Endodermal cell (in vitro differentiated cells): Measurements from ENCODE around the gene TAS2R13. TPM values are rescaled to one million over a fixed set of nuclear protein-coding genes. Genes with fewer than 3 reads are reported as not detected.

Experiments used
- DNase-seq: peaks from one replicate; pipeline ENCODE4 v3.0.0-alpha.2; 2017
- H3K27ac ChIP-seq: 2 replicates; pipeline ENCODE4 v1.5.1; 2013; ENCODE audit warnings: mild to moderate bottlenecking, low read depth, low read length, moderate library complexity
- H3K27me3 ChIP-seq: 2 replicates; pipeline ENCODE4 v1.6.1; 2013; ENCODE audit warnings: mild to moderate bottlenecking, low read length, moderate library complexity; ENCODE audit not compliant: insufficient read depth, control insufficient read depth, poor library complexity, severe bottlenecking
- H3K36me3 ChIP-seq: 2 replicates; pipeline ENCODE4 v1.7.0; 2013; ENCODE audit warnings: mild to moderate bottlenecking, low read length, moderate library complexity; ENCODE audit not compliant: control insufficient read depth, insufficient read depth
- H3K4me1 ChIP-seq: one replicate; pipeline ENCODE4 v1.7.0; 2013; ENCODE audit warnings: low read length; ENCODE audit not compliant: control insufficient read depth, insufficient read depth
- H3K4me3 ChIP-seq: 2 replicates; pipeline ENCODE4 v1.5.1; 2013; ENCODE audit warnings: mild to moderate bottlenecking, low read length, moderate library complexity
- H3K9ac ChIP-seq: 2 replicates; pipeline ENCODE4 v1.6.1; 2013; ENCODE audit warnings: mild to moderate bottlenecking, low read length, moderate library complexity; ENCODE audit not compliant: poor library complexity, severe bottlenecking; ENCODE audit errors: extremely low read depth
- H3K9me3 ChIP-seq: 2 replicates; pipeline ENCODE4 v1.6.1; 2013; ENCODE audit warnings: mild to moderate bottlenecking, low read length, moderate library complexity; ENCODE audit not compliant: control insufficient read depth
- H3K27ac Mint-ChIP-seq: 2 replicates; pipeline ENCODE4 v1.8.0; 2020; ENCODE audit warnings: mixed read lengths
- H3K27me3 Mint-ChIP-seq: 2 replicates; pipeline ENCODE4 v1.8.0; 2021; ENCODE audit warnings: mild to moderate bottlenecking, mixed read lengths; ENCODE audit not compliant: insufficient read depth
- H3K36me3 Mint-ChIP-seq: 2 replicates; pipeline ENCODE4 v1.8.0; 2020; ENCODE audit warnings: low read depth, mixed read lengths
- H3K4me1 Mint-ChIP-seq: 2 replicates; pipeline ENCODE4 v1.8.0; 2020; ENCODE audit warnings: mixed read lengths
- H3K4me3 Mint-ChIP-seq: 2 replicates; pipeline ENCODE4 v1.8.0; 2020; ENCODE audit warnings: mild to moderate bottlenecking, moderate library complexity, mixed read lengths
- H3K9me3 Mint-ChIP-seq: 2 replicates; pipeline ENCODE4 v1.8.0; 2020; ENCODE audit warnings: mild to moderate bottlenecking, mixed read lengths
- CTCF ChIP-seq: fragments of 200-600 bp; sonication (generic); conservative IDR thresholded peaks from 2 replicates; pipeline ENCODE4 v1.5.0; 2021; ENCODE audit warnings: antibody characterized with exemption, mild to moderate bottlenecking
- WGBS, 2 experiments: methylation state at CpG; one replicate each; pipeline versions ENCODE4 v1.1.5 to v1.1.7; 2013; ENCODE audit warnings: missing lambda C conversion rate in 2 of 2, mixed read lengths in 1 of 2; ENCODE audit not compliant: insufficient coverage in 1 of 2, insufficient read length in 1 of 2; 5-methylcytosine and 5-hydroxymethylcytosine counted together
- long read RNA-seq, 4 experiments: library from polyadenylated mRNA in 2 of 4; library from RNA in 1 of 4; library from capped mRNA in 1 of 4; stranded (forward) in 3 of 4; unstranded in 1 of 4; transcript quantifications; one replicate each; pipeline ENCODE4 v2.0.0, GENCODE V29; 2020 to 2021; ENCODE audit warnings: inconsistent platforms in 1 of 4
- polyA plus RNA-seq, 2 experiments: library from polyadenylated mRNA; stranded (reverse); fragments of 50-300 nt; gene quantifications; one replicate each; pipeline ENCODE4 v1.2.3, GENCODE V29; 2013
- total RNA-seq, 2 donors: library from RNA; stranded (reverse); fragmentation: NEBNext Ultra II Directional in 1 of 2; extraction: Animal tissue kit (Norgen Biotek cat#: 25700) in 1 of 2; gene quantifications; 2 replicates in 1 of 2; 3 replicates in 1 of 2; pipeline ENCODE4 v1.2.1, GENCODE V29; 2021

The TAS2R13 gene
- 1 to 10 TPM; 1.2 to 5.1 TPM for total RNA-seq
- 0.18 TPM for polyA plus RNA-seq (2013, experiment 1 of 2)
- 0.37 TPM for polyA plus RNA-seq (2013, experiment 2 of 2)
- long read RNA-seq, experiment 1 = 0 reads
- long read RNA-seq, experiment 2 = 0 reads
- long read RNA-seq, experiment 3 = 0 reads
- long read RNA-seq, experiment 4 = 0 reads

- Histone ChIP-seq H3K4me3 (no peak within 1 kb of the TSS), H3K36me3 (no peaks in the 10 kb centered on the region), H3K27ac (no peak within 1 kb of the TSS), H3K27me3 (no peaks in the 10 kb centered on the region), H3K9ac (no peak within 1 kb of the TSS), H3K4me1 (no peaks in the 10 kb centered on the region), H3K9me3 (peaks cover 12% of the 10 kb centered on the region)
- whole genome bisulfite sequencing, 2 experiments = 84 to 91% methylated on average over 1 of the region's 1 CpG
- Mint-ChIP-seq H3K27me3 (no peaks in the 10 kb centered on the region), H3K4me3 (no peak within 1 kb of the TSS), H3K4me1 (no peaks in the 10 kb centered on the region), H3K9me3 (peaks cover 14% of the 10 kb centered on the region), H3K36me3 (peaks cover 23% of the 10 kb centered on the region), H3K27ac (no peak within 1 kb of the TSS)
- no peak for TF ChIP-seq CTCF
- DNase-seq = no peak
These were observed at the start of gene TAS2R13 for GRCh38 chr12:10909462-10909861. TAS2R13 (minus strand) TSS chr12:10909562; CDS start chr12:10909298, 264 bp downstream.

- Mint-ChIP-seq H3K27ac (no peak overlapping the region), H3K36me3 (peaks cover 38% of the 10 kb centered on the region), H3K4me3 (no peak overlapping the region), H3K27me3 (no peaks in the 10 kb centered on the region), H3K4me1 (peaks cover 5% of the 10 kb centered on the region), H3K9me3 (peaks cover 28% of the 10 kb centered on the region)
- no peak for TF ChIP-seq CTCF
- no peak overlapping the region for H3K4me3 ChIP-seq
- no peak overlapping the region for H3K9ac ChIP-seq
- H3K27ac ChIP-seq = no peak overlapping the region
- no peaks in the 10 kb centered on the region for H3K27me3 ChIP-seq
- H3K36me3 ChIP-seq = no peaks in the 10 kb centered on the region
- no peaks in the 10 kb centered on the region for H3K9me3 ChIP-seq
- no peak for DNase-seq
- no peaks in the 10 kb centered on the region for H3K4me1 ChIP-seq
These were observed 48.4 kb upstream of the TAS2R13 start for GRCh38 chr12:10957741-10958140.

- H3K36me3 Mint-ChIP-seq = peaks cover 33% of the 10 kb centered on the region
- no peak for TF ChIP-seq CTCF
- Histone ChIP-seq H3K4me1 (no peaks in the 10 kb centered on the region), H3K27ac (no peak overlapping the region), H3K9me3 (no peaks in the 10 kb centered on the region), H3K9ac (no peak overlapping the region), H3K27me3 (no peaks in the 10 kb centered on the region), H3K4me3 (no peak overlapping the region), H3K36me3 (no peaks in the 10 kb centered on the region)
- no peak for DNase-seq
- H3K27me3 Mint-ChIP-seq = no peaks in the 10 kb centered on the region
- H3K9me3 Mint-ChIP-seq = peaks cover 29% of the 10 kb centered on the region
- H3K4me1 Mint-ChIP-seq = peaks cover 5% of the 10 kb centered on the region
- H3K27ac Mint-ChIP-seq = no peak overlapping the region
- H3K4me3 Mint-ChIP-seq = no peak overlapping the region
These were observed 46.7 kb upstream of the TAS2R13 start for GRCh38 chr12:10956085-10956484.
